Measurements from ENCODE around the gene ZNF608. TPM values are rescaled to one million over a fixed set of nuclear protein-coding genes. Genes with fewer than 3 reads are reported as not detected.

The ZNF608 gene
- total RNA-seq, 1 experiment from 2014 or later, result 5.6 TPM

DNA sequence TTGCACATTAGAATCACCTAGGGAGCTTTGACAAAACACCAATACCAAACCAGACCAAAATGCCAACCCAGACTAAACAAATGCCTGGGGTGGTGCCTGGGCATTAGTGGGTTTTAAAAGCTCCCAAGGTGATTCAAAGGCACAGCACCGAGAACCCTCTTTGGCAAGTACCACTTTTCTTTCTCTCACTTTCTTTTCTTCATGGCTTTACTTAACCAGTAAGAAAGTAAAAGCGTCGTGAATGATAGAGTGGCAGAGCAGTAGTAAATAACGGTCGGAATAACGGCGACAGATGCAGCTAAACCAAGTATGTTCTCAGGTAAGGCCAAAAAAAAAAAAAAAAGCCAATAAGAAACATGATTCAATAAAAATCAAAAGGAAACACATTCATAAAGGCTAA lies 49.5 kb downstream of the ZNF608 start:
- no peaks in the 10 kb centered on the region for H3K4me1 ChIP-seq (ENCODE audit: control insufficient read depth in 1 of 2, insufficient read depth in 2 of 2, low read length in 2 of 2)
- intact Hi-C loops (cut with micrococcal nuclease), result no loop called here

More for the DNA sequence above, 49.5 kb downstream of the ZNF608 start:
- DNase-seq (ENCODE audit: low read depth, low spot score) (no peak), ATAC-seq (no peak)
- no peak overlapping the region for H3K27ac ChIP-seq (ENCODE audit: low read depth, low read length)
- no TSS peak for BruUV-seq (replicated peaks)
- ChIA-PET POLR2A (no interaction called here), CTCF (no interaction called here), RAD21 (ENCODE audit: low non-redundant PET in 1 of 2, low total read pairs in 2 of 2, uncharacterized antibody in 2 of 2, unreplicated experiment in 2 of 2) (no interaction called here)
- no peak overlapping the region for H3K4me3 ChIP-seq (replicated peaks in 1 of 2; ENCODE audit: low read depth in 1 of 2, low read length in 2 of 2)
- H3K9me3 ChIP-seq (ENCODE audit: control insufficient read depth in 1 of 2, insufficient read depth in 1 of 2, low read depth in 1 of 2, low read length in 2 of 2), result no peaks in the 10 kb centered on the region
- no peak for TF ChIP-seq RAD21 (IDR thresholded peaks at IDR 0.05; ENCODE audit: low read depth)
- no peak for TF ChIP-seq JUND (IDR thresholded peaks at IDR 0.05)
- TF ChIP-seq ZFX (IDR thresholded peaks at IDR 0.05), result no peak
- TF ChIP-seq, protein P1, sequence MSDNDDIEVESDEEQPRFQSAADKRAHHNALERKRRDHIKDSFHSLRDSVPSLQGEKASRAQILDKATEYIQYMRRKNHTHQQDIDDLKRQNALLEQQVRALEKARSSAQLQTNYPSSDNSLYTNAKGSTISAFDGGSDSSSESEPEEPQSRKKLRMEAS (IDR thresholded peaks at IDR 0.05), result no peak
- no peak for TF ChIP-seq ZBTB33 (IDR thresholded peaks at IDR 0.05; ENCODE audit: extremely low read depth, insufficient replicate concordance, low read length)
- no peak for TF ChIP-seq EGR1 (IDR thresholded peaks at IDR 0.05; ENCODE audit: low read depth)
- no peak for TF ChIP-seq TCF7L2 (IDR thresholded peaks at IDR 0.05; ENCODE audit: borderline replicate concordance, extremely low read depth, insufficient read depth, insufficient read length)
- no peak for TF ChIP-seq FOSL1 (IDR thresholded peaks at IDR 0.05; ENCODE audit: low read depth)
- TF ChIP-seq, protein P2, sequence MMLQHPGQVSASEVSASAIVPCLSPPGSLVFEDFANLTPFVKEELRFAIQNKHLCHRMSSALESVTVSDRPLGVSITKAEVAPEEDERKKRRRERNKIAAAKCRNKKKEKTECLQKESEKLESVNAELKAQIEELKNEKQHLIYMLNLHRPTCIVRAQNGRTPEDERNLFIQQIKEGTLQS (IDR thresholded peaks at IDR 0.05), result no peak
- TF ChIP-seq EZH2 (IDR thresholded peaks at IDR 0.05), result no peak
- no peak for TF ChIP-seq ELF1 (IDR thresholded peaks at IDR 0.05; ENCODE audit: borderline replicate concordance, low read depth)
- TF ChIP-seq SRF (IDR thresholded peaks at IDR 0.05; ENCODE audit: low read depth), result no peak
- no peak for TF ChIP-seq SP1 (IDR thresholded peaks at IDR 0.05; ENCODE audit: low read depth)
- H3K4me2 ChIP-seq (ENCODE audit: low read length), result no peak overlapping the region
- no peaks in the 10 kb centered on the region for H3K27me3 ChIP-seq (ENCODE audit: insufficient read depth, low read length)
- no peaks in the 10 kb centered on the region for H3K79me2 ChIP-seq (ENCODE audit: insufficient read depth, low read length)
- H3K36me3 ChIP-seq (ENCODE audit: control insufficient read depth in 1 of 2, insufficient read depth in 2 of 2, low read length in 2 of 2), result no peaks in the 10 kb centered on the region
- H2AFZ ChIP-seq (ENCODE audit: low read depth, low read length, poor library complexity, severe bottlenecking), result no peak overlapping the region
- H3K9ac ChIP-seq (ENCODE audit: low read length), result no peak overlapping the region
- no peaks in the 10 kb centered on the region for H3K9me2 ChIP-seq (ENCODE audit: insufficient read depth)
- H4K20me1 ChIP-seq (ENCODE audit: insufficient read depth), result no peaks in the 10 kb centered on the region

Data from HCT116 (cell line).